Endodermal cell (in vitro differentiated cells): ENCODE data around the gene DPH7. TPM values are rescaled to one million over a fixed set of nuclear protein-coding genes. Genes with fewer than 3 reads are reported as not detected.
"Not testable (repeated sequence)": the region's sequence is repeated elsewhere in the genome, so short reads cannot be mapped to it uniquely, and the experiment has no call there.

Experiments used
- DNase-seq: peaks from one replicate; pipeline ENCODE4 v3.0.0-alpha.2; 2017
- H3K27ac ChIP-seq: 2 replicates; pipeline ENCODE4 v1.5.1; 2013; ENCODE audit warnings: mild to moderate bottlenecking, low read depth, low read length, moderate library complexity
- H3K27me3 ChIP-seq: 2 replicates; pipeline ENCODE4 v1.6.1; 2013; ENCODE audit warnings: mild to moderate bottlenecking, low read length, moderate library complexity; ENCODE audit not compliant: insufficient read depth, control insufficient read depth, poor library complexity, severe bottlenecking
- H3K36me3 ChIP-seq: 2 replicates; pipeline ENCODE4 v1.7.0; 2013; ENCODE audit warnings: mild to moderate bottlenecking, low read length, moderate library complexity; ENCODE audit not compliant: control insufficient read depth, insufficient read depth
- H3K4me1 ChIP-seq: one replicate; pipeline ENCODE4 v1.7.0; 2013; ENCODE audit warnings: low read length; ENCODE audit not compliant: control insufficient read depth, insufficient read depth
- H3K4me3 ChIP-seq: 2 replicates; pipeline ENCODE4 v1.5.1; 2013; ENCODE audit warnings: mild to moderate bottlenecking, low read length, moderate library complexity
- H3K9ac ChIP-seq: 2 replicates; pipeline ENCODE4 v1.6.1; 2013; ENCODE audit warnings: mild to moderate bottlenecking, low read length, moderate library complexity; ENCODE audit not compliant: poor library complexity, severe bottlenecking; ENCODE audit errors: extremely low read depth
- H3K9me3 ChIP-seq: 2 replicates; pipeline ENCODE4 v1.6.1; 2013; ENCODE audit warnings: mild to moderate bottlenecking, low read length, moderate library complexity; ENCODE audit not compliant: control insufficient read depth
- H3K27ac Mint-ChIP-seq: 2 replicates; pipeline ENCODE4 v1.8.0; 2020; ENCODE audit warnings: mixed read lengths
- H3K27me3 Mint-ChIP-seq: 2 replicates; pipeline ENCODE4 v1.8.0; 2021; ENCODE audit warnings: mild to moderate bottlenecking, mixed read lengths; ENCODE audit not compliant: insufficient read depth
- H3K36me3 Mint-ChIP-seq: 2 replicates; pipeline ENCODE4 v1.8.0; 2020; ENCODE audit warnings: low read depth, mixed read lengths
- H3K4me1 Mint-ChIP-seq: 2 replicates; pipeline ENCODE4 v1.8.0; 2020; ENCODE audit warnings: mixed read lengths
- H3K4me3 Mint-ChIP-seq: 2 replicates; pipeline ENCODE4 v1.8.0; 2020; ENCODE audit warnings: mild to moderate bottlenecking, moderate library complexity, mixed read lengths
- H3K9me3 Mint-ChIP-seq: 2 replicates; pipeline ENCODE4 v1.8.0; 2020; ENCODE audit warnings: mild to moderate bottlenecking, mixed read lengths
- WGBS, 2 experiments: methylation state at CpG; one replicate each; pipeline versions ENCODE4 v1.1.5 to v1.1.7; 2013; ENCODE audit warnings: missing lambda C conversion rate in 2 of 2, mixed read lengths in 1 of 2; ENCODE audit not compliant: insufficient coverage in 1 of 2, insufficient read length in 1 of 2; 5-methylcytosine and 5-hydroxymethylcytosine counted together
- total RNA-seq, 2 donors: library from RNA; stranded (reverse); fragmentation: NEBNext Ultra II Directional in 1 of 2; extraction: Animal tissue kit (Norgen Biotek cat#: 25700) in 1 of 2; gene quantifications; 2 replicates in 1 of 2; 3 replicates in 1 of 2; pipeline ENCODE4 v1.2.1, GENCODE V29; 2021
- TF ChIP-seq, protein P1 (sequence below): fragments of 200-600 bp; sonication (generic); conservative IDR thresholded peaks from 2 replicates; pipeline ENCODE4 v1.5.0; 2021; ENCODE audit warnings: antibody characterized with exemption, mild to moderate bottlenecking

Gene DPH7
- total RNA-seq, 2 donors from 2014 or later: 48.9 to 50.4 TPM

DNA sequence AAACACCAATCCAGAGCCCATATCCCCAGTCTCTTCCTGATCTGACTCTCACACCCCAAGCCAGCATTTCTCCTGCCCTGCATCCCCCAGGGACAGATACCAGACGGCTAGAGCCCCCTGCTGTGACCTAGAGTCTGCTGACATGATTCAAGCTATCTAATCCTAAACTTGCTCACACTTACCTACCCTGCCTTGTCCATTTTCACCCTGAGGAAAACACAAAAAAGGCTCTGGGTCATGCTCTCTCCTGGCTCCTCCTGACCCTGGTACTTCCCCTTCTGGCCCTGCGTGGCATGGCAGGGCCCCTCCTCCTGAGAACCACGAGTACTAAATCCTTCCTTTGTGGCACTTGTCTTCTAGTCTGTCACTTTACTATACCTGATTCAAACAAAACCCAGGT is 23.9 kb upstream of the DPH7 start:
- no peak overlapping the region for H3K27ac ChIP-seq
- WGBS, 2 experiments: 28% methylated on average over 3 of the region's 3 CpGs; no CpG with 5 or more reads in 1 of the 2 experiments
- Mint-ChIP-seq H3K9me3 (no peaks in the 10 kb centered on the region), H3K4me1 (peaks cover 20% of the 10 kb centered on the region), H3K27ac (peak overlapping the region; percentile 59), H3K27me3 (peaks cover 11% of the 10 kb centered on the region), H3K4me3 (no peak overlapping the region), H3K36me3 (no peaks in the 10 kb centered on the region)
- no peaks in the 10 kb centered on the region for H3K4me1 ChIP-seq
- TF ChIP-seq, protein P1, sequence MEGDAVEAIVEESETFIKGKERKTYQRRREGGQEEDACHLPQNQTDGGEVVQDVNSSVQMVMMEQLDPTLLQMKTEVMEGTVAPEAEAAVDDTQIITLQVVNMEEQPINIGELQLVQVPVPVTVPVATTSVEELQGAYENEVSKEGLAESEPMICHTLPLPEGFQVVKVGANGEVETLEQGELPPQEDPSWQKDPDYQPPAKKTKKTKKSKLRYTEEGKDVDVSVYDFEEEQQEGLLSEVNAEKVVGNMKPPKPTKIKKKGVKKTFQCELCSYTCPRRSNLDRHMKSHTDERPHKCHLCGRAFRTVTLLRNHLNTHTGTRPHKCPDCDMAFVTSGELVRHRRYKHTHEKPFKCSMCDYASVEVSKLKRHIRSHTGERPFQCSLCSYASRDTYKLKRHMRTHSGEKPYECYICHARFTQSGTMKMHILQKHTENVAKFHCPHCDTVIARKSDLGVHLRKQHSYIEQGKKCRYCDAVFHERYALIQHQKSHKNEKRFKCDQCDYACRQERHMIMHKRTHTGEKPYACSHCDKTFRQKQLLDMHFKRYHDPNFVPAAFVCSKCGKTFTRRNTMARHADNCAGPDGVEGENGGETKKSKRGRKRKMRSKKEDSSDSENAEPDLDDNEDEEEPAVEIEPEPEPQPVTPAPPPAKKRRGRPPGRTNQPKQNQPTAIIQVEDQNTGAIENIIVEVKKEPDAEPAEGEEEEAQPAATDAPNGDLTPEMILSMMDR: peak; percentile 57
- no peak overlapping the region for H3K9ac ChIP-seq
- H3K9me3 ChIP-seq: no peaks in the 10 kb centered on the region
- DNase-seq: peak; percentile 76
- H3K4me3 ChIP-seq: no peak overlapping the region
- no peaks in the 10 kb centered on the region for H3K27me3 ChIP-seq
- no peaks in the 10 kb centered on the region for H3K36me3 ChIP-seq

DNA sequence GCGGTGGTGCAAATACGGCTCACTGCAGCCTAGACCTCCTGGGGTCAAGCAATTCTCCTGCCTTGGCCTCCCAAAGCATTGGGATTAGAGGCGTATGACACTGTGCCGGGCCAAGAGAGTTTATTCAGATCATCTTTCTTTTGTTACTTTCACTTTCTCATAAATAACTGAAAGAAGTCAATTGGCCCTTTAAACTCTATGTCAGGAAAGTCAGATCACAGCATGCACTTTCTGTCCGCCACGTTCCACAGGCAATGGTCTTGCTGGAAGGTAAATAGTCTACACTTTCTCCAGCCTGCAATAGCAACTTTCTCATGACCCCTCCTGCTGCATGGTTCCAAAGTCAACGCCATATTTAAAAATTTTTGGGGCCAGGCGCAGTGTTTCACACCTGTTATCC is 20.2 kb upstream of the DPH7 start:
- TF ChIP-seq, protein P1: no peak
- H3K27me3 Mint-ChIP-seq: peaks cover 7% of the 10 kb centered on the region
- 81 to 86% methylated on average over 6 to 8 of the region's 8 CpGs for WGBS, 2 experiments

DNA sequence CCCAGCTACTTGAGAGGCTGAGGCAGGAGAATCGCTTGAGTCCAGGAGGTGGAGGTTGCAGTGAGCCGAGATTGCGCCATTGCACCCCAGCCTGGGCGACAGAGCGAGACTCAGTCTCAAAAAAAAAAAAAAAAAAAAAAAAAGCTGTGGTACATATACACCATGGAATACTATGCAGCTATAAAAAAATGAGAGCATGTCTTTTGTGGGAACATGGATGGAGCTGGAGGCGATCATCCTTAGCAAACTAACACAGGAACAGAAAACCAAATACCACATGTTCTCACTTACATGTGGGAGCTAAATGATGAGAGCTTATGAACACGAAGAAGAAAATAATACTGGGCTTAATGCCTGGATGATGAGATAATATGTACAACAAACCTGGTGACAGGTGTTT is 17.9 kb upstream of the DPH7 start:
- WGBS, 2 experiments: 94% methylated on average over 5 of the region's 7 CpGs; no CpG with 5 or more reads in 1 of the 2 experiments
- not testable (repeated sequence) for DNase-seq, H3K27ac ChIP-seq, H3K9me3 Mint-ChIP-seq, H3K27ac Mint-ChIP-seq, H3K4me1 ChIP-seq, H3K36me3 ChIP-seq, H3K9ac ChIP-seq, H3K4me3 ChIP-seq, H3K27me3 Mint-ChIP-seq, H3K9me3 ChIP-seq, H3K36me3 Mint-ChIP-seq, H3K27me3 ChIP-seq, H3K4me1 Mint-ChIP-seq, H3K4me3 Mint-ChIP-seq

More for the DNA sequence above, 20.2 kb upstream of the DPH7 start:
- H3K4me1 ChIP-seq: no peaks in the 10 kb centered on the region
- H3K4me1 Mint-ChIP-seq: peaks cover 12% of the 10 kb centered on the region
- no peak for DNase-seq
- H3K9ac ChIP-seq: no peak overlapping the region
- no peak overlapping the region for H3K4me3 ChIP-seq
- no peaks in the 10 kb centered on the region for H3K36me3 ChIP-seq
- no peaks in the 10 kb centered on the region for H3K9me3 ChIP-seq
- H3K27ac ChIP-seq: no peak overlapping the region
- no peak overlapping the region for H3K27ac Mint-ChIP-seq
- no peaks in the 10 kb centered on the region for H3K9me3 Mint-ChIP-seq
- H3K27me3 ChIP-seq: no peaks in the 10 kb centered on the region
- peaks cover 2% of the 10 kb centered on the region for H3K36me3 Mint-ChIP-seq
- no peak overlapping the region for H3K4me3 Mint-ChIP-seq

DNA sequence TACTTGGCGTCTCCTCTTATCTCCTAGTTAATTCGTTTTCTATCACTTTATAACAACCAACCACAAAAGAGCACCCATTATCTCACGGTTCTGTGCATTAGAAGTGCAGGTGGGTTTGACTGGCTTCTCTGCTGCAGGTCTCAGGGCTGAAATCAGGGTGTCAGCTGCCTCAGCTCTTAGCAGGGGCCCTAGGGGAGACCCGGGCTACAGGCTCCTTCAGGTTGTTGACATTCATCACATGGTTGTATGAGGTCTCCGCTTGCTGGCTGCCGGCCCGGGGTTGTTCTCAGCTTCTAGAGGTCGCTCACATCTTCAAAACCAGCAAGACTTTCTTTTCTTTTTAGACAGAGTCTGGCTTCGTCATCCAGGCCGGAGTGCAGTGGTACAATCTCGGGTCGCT is 14.5 kb upstream of the DPH7 start:
- Histone ChIP-seq H3K27me3 (no peaks in the 10 kb centered on the region), H3K4me3 (no peak overlapping the region), H3K9me3 (no peaks in the 10 kb centered on the region), H3K9ac (no peak overlapping the region), H3K4me1 (peaks cover 10% of the 10 kb centered on the region), H3K36me3 (peaks cover 9% of the 10 kb centered on the region), H3K27ac (no peak overlapping the region)
- TF ChIP-seq, protein P1: no peak
- Mint-ChIP-seq H3K4me3 (no peak overlapping the region), H3K4me1 (peaks cover 7% of the 10 kb centered on the region), H3K27me3 (no peaks in the 10 kb centered on the region), H3K27ac (no peak overlapping the region), H3K9me3 (no peaks in the 10 kb centered on the region), H3K36me3 (peaks cover 4% of the 10 kb centered on the region)
- 90 to 93% methylated on average over 10 to 12 of the region's 12 CpGs for WGBS, 2 experiments
- DNase-seq: no peak
